Prostate gland (tissue), 2 donors: Measurements from ENCODE around the gene CNBD2. TPM values are rescaled to one million over a fixed set of nuclear protein-coding genes. Genes with fewer than 3 reads are reported as not detected.
"Not testable (repeated sequence)": the region's sequence is repeated elsewhere in the genome, so short reads cannot be mapped to it uniquely, and the experiment has no call there.

Experiments
- DNase-seq: peaks from one replicate; pipeline ENCODE4 v3.0.0-alpha.2; 2019; ENCODE audit warnings: low spot score
- H3K27ac ChIP-seq, 2 donors: fragments of 200-600 bp; sonication (generic); 2 replicates each; pipeline ENCODE4 v1.5.1; 2017 to 2019
- H3K27me3 ChIP-seq: fragments of 200-600 bp; sonication (generic); replicated peaks from 2 replicates; pipeline ENCODE4 v1.5.1; 2019; ENCODE audit not compliant: insufficient read depth
- H3K36me3 ChIP-seq, 2 donors: fragments of 200-600 bp; sonication (generic); 1 replicate in 1 of 2; 2 replicates in 1 of 2; pipeline versions ENCODE4 v1.5.1 to v1.8.1; 2017 to 2019
- H3K4me1 ChIP-seq: fragments of 200-600 bp; sonication (generic); replicated peaks from 2 replicates; pipeline ENCODE4 v1.5.1; 2019
- H3K4me3 ChIP-seq, 2 donors: fragments of 200-600 bp; sonication (generic); 2 replicates each; pipeline ENCODE4 v1.5.1; 2017 to 2019
- H3K9me3 ChIP-seq: fragments of 200-600 bp; sonication (generic); 2 replicates; pipeline ENCODE4 v1.5.1; 2017
- CTCF ChIP-seq, 4 experiments: fragments of 200-600 bp in 2 of 4; fragments of 450-650 bp in 2 of 4; sonication (generic) in 2 of 4; IDR thresholded peaks; 1 replicate in 3 of 4; 2 replicates in 1 of 4; pipeline ENCODE4 v1.5.1; 2016 to 2019; ENCODE audit warnings: antibody characterized with exemption in 4 of 4, mild to moderate bottlenecking in 2 of 4, moderate library complexity in 2 of 4
- POLR2A ChIP-seq: fragments of 450-650 bp; IDR thresholded peaks from one replicate; pipeline ENCODE4 v1.6.1; 2016; ENCODE audit warnings: antibody characterized with exemption, mild to moderate bottlenecking
- POLR2AphosphoS5 ChIP-seq: sonication (generic); formaldehyde crosslinking; IDR thresholded peaks from one replicate; pipeline ENCODE4 v1.6.1; 2017; ENCODE audit warnings: antibody characterized with exemption
- WGBS: methylation state at CpG from one replicate; pipeline ENCODE4 v1.1.5; 2018; 5-methylcytosine and 5-hydroxymethylcytosine counted together
- intact Hi-C: fragments of 100-400 bp; cut with DNase I; formaldehyde crosslinking; loops from one replicate; pipeline ENCODE4 v1.14.2; 2022
- total RNA-seq, 2 donors: library from RNA; depleted of rRNA; stranded (reverse); fragments of >200 nt; gene quantifications; one replicate each; pipeline ENCODE4 v1.1.0, GENCODE V29; 2016

The CNBD2 gene
- total RNA-seq, 2 donors from 2014 or later = 3.3 to 7.7 TPM

DNA sequence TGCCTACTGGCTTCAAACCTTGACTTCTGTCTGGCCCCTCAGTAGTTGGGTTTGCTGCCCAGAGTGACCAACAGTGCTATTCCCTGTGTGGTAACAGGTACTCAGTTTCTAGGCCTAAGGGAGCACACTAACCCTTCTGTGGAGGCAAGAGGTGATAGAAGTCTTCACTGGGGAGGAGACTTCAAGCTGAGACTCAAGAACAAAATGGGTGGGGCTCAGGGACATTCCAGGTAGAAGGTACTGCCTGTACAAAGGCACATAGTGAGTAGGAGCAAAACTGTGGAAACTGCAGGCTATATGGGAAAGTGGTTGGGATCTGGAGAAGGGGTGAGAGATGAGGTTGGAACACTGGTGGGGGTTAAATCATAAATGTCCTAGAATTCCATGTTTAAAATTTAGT, 11.8 kb upstream of the CNBD2 start:
- no peak for DNase-seq
- intact Hi-C loops = no loop called here
- TF ChIP-seq CTCF (IDR thresholded peaks at IDR 0.05) (no peak), POLR2AphosphoS5 (no peak), POLR2A (no peak)

GRCh38 chr20:35959291-35959690, 9.1 kb upstream of the CNBD2 start:
- intact Hi-C loops = not testable (repeated sequence)
- 85% methylated on average over 6 of the region's 6 CpGs for WGBS

More for the DNA sequence above, 11.8 kb upstream of the CNBD2 start:
- Histone ChIP-seq H3K4me3 (no peak overlapping the region), H3K4me1 (peaks cover 13% of the 10 kb centered on the region), H3K9me3 (no peaks in the 10 kb centered on the region), H3K36me3 (no peaks in the 10 kb centered on the region), H3K27me3 (no peaks in the 10 kb centered on the region), H3K27ac (no peak overlapping the region)

DNA sequence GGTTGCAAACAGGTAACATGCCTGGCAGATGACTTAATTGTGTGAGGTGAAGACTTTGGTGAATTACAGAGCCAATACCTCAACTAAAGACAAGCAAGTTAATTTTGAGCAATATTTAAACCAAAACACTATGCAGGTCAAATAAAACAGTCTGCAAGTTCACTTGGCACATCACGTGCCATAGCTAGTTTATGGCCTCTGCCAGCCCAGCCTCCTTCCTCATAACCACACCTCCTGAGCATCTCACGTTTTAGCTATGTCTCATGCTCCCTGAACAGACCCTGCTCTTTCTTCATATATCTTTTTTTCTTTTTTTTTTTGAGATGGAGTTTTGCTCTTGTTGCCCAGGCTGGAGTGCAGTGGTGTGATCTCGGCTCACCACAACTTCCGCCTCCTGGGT, 4.5 kb upstream of the CNBD2 start:
- no peak overlapping the region for H3K4me3 ChIP-seq
- no peak overlapping the region for H3K27ac ChIP-seq
- intact Hi-C loops = no loop called here
- H3K9me3 ChIP-seq = no peaks in the 10 kb centered on the region
- TF ChIP-seq POLR2AphosphoS5 = no peak
- no peak for TF ChIP-seq POLR2A
- TF ChIP-seq CTCF (IDR thresholded peaks at IDR 0.05) = no peak
- no peak for DNase-seq
- WGBS = 79% methylated on average over 4 of the region's 4 CpGs
- no peaks in the 10 kb centered on the region for H3K4me1 ChIP-seq
- no peaks in the 10 kb centered on the region for H3K27me3 ChIP-seq
- no peaks in the 10 kb centered on the region for H3K36me3 ChIP-seq

More at GRCh38 chr20:35959291-35959690, 9.1 kb upstream of the CNBD2 start:
- H3K27me3 ChIP-seq, H3K4me3 ChIP-seq, DNase-seq, H3K4me1 ChIP-seq, H3K36me3 ChIP-seq, H3K27ac ChIP-seq, H3K9me3 ChIP-seq: not testable (repeated sequence)

GRCh38 chr20:35968930-35969329, 540 bp downstream of the CNBD2 start:
- Histone ChIP-seq H3K4me1 (no peaks in the 10 kb centered on the region), H3K27ac (no peak overlapping the region), H3K27me3 (no peaks in the 10 kb centered on the region), H3K36me3 (no peaks in the 10 kb centered on the region), H3K9me3 (no peaks in the 10 kb centered on the region), H3K4me3 (no peak overlapping the region)
- TF ChIP-seq POLR2A (no peak), POLR2AphosphoS5 (no peak), CTCF (IDR thresholded peaks at IDR 0.05) (no peak)
- no peak for DNase-seq
- 25% methylated on average over 1 of the region's 1 CpG for WGBS
- intact Hi-C loops = no loop called here

DNA sequence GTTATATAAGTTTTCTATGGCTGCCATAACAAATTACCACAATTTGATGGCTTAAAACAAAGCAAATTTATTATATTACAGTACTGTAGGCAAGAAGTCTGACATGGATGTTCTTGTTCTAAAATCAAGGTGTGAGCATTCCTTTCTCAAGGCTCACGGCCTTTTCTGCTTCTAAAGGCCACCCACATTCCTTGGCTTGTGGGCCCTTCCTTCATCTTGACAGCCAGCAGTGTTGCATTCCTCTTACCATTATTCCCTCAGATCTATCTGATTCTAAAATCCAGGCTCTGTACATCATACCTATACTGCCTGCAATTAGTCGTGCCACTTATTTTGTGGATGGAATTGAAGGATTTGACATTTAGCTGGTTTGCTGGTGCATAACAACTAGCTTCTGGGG, 3.6 kb downstream of the CNBD2 start:
- Histone ChIP-seq H3K27me3 (no peaks in the 10 kb centered on the region), H3K27ac (no peak overlapping the region), H3K4me3 (no peak overlapping the region), H3K9me3 (no peaks in the 10 kb centered on the region), H3K36me3 (no peaks in the 10 kb centered on the region), H3K4me1 (no peaks in the 10 kb centered on the region)
- DNase-seq = no peak
- no peak for TF ChIP-seq POLR2AphosphoS5
- WGBS = 84% methylated on average over 2 of the region's 2 CpGs
- intact Hi-C loops = no loop called here

DNA sequence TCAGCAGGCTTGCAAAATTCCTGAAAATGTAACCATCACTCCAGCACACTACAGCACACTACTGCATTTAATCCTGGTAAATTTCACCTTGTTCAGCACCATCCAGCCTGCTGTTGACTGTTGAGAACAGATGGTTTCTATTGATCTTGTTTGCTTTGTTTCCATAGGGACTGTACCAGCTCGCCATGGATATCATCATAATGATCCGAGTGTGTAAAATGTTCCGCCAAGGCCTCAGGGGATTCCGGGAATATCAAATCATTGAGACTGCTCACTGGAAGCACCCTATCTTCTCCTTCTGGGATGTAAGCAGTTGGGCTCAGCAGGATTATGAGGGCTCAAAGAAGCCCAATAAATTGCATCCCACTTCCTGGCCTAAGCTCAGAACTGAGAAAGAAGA, 4.1 kb downstream of the CNBD2 start:
- intact Hi-C loops = no loop called here

More for the DNA sequence above, 4.1 kb downstream of the CNBD2 start:
- Histone ChIP-seq H3K27me3 (no peaks in the 10 kb centered on the region), H3K27ac (peak overlapping the region in 1 of 2 donors; percentile 42), H3K4me1 (no peaks in the 10 kb centered on the region), H3K9me3 (no peaks in the 10 kb centered on the region), H3K4me3 (no peak overlapping the region), H3K36me3 (no peaks in the 10 kb centered on the region)
- peak; percentile 83 for TF ChIP-seq POLR2AphosphoS5
- no peak for TF ChIP-seq POLR2A
- peak; percentile 39 for DNase-seq
- 13% methylated on average over 4 of the region's 4 CpGs for WGBS
